Activated CD8-positive, alpha-beta memory T cell treated with anti-CD3 and anti-CD28 coated beads, Interleukin-2, amount 50 U/mL, for 1 hour (primary cell): Measurements from ENCODE around the gene CDKN1A.

Experiments used
- DNase-seq: peaks from one replicate; pipeline ENCODE4 v3.0.0-alpha.2; 2020; ENCODE audit errors: extremely low read depth

The CDKN1A gene

GRCh38 chr6:36655085-36655724, 23.3 kb upstream of the CDKN1A start:
- no peak for DNase-seq

DNA sequence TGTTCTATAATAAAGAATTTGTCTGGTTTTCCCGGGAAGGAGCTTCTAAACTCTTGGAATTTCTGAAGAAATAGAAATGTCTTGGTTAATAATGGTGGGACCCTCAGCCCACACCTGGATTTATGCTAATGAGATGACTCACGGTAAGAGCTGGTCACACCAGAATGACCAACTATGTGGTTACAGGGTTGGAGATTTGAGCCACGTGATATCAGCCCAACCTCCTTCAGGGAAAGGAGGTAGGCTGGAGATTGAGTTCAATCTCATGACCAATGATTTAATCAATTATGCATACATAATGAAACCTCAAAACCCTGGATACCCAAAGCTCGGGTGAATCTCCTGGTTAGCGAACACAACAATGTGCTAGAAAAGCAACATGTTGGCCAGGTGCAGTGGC, 22.1 kb upstream of the CDKN1A start:
- DNase-seq: no peak

GRCh38 chr6:36657271-36657670, 21.2 kb upstream of the CDKN1A start:
- no peak for DNase-seq

- DNase-seq: no peak
These were observed 20.5 kb upstream of the CDKN1A start for GRCh38 chr6:36657942-36658544.

- no peak for DNase-seq
These were observed 19.2 kb upstream of the CDKN1A start for GRCh38 chr6:36659271-36659670.

DNA sequence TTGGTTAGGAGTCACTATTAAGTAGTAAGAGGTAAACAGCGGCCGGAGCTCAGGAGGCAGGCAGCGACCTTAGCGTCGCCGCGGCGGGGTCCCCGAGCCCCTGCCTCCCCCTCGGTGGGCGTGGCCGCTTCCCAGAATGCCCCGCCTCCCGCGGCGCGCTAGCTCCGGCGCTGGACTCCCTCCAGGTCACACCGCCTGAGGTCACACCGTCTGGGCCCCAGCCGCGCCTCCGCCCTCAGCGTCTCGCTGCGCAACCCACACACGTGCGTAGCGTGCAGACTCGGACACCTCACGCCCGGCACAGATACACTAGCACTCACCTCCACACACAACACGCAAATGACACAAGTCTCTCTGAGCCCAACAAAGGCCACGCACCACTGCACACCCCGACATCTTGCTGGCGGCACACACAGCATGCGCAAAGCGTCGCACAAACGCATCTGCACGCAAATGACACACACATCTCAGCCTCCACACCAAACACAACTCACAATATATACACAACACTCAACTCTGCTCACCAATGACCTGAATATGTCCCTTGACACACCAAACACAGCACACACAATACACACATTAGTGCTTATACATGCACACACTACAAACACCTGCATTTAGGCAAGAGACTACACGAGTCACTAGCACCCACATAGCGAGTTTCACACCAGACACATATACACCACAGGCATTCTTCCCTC, 17.6 kb upstream of the CDKN1A start:
- DNase-seq: no peak

- DNase-seq: no peak
These were observed 16.1 kb upstream of the CDKN1A start for GRCh38 chr6:36662380-36662779.

DNA sequence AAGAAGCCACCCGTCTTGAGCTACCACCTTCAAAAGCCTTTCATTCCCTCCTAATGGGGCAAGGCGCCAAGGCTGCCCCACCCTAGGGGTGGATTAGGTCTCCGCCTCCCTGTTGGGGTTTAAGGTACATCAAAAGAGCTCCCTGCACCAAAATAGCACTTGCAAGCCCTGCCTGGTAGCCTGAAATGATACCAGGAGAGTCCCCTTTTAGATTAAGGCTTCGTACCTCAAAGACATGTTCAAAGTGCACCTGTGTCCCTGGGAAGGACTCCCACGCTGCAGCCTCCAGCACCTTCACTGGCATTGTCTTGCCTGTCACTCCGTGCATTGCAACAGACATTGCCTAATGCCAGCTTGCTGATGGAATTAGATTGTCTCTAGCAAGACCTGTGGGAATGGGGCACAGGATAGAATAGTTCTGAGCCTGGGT, 15.7 kb upstream of the CDKN1A start:
- DNase-seq: no peak

GRCh38 chr6:36663504-36664446, 14.7 kb upstream of the CDKN1A start:
- DNase-seq: no peak

- DNase-seq: no peak
These were observed 13.3 kb upstream of the CDKN1A start for GRCh38 chr6:36665180-36665579.

DNA sequence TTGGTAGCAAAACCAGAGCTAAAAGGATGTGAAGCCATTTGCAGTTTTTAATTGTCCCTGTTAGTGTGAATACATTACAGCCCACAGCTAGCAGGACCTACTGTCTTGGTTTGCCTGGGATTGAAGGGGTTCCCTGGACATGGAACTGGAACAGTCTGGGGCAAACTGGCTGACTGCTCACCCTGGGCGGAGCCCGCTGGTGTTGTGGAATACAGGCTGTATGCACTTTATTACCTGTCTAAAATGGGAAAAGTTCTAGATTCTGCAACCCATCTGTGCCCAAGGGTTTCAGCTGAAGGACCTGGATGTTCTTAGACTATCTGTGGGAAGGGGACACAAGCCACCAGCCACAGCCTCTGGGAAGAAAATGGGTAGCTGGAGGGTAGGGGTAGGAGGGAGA, 12.2 kb upstream of the CDKN1A start:
- no peak for DNase-seq

DNA sequence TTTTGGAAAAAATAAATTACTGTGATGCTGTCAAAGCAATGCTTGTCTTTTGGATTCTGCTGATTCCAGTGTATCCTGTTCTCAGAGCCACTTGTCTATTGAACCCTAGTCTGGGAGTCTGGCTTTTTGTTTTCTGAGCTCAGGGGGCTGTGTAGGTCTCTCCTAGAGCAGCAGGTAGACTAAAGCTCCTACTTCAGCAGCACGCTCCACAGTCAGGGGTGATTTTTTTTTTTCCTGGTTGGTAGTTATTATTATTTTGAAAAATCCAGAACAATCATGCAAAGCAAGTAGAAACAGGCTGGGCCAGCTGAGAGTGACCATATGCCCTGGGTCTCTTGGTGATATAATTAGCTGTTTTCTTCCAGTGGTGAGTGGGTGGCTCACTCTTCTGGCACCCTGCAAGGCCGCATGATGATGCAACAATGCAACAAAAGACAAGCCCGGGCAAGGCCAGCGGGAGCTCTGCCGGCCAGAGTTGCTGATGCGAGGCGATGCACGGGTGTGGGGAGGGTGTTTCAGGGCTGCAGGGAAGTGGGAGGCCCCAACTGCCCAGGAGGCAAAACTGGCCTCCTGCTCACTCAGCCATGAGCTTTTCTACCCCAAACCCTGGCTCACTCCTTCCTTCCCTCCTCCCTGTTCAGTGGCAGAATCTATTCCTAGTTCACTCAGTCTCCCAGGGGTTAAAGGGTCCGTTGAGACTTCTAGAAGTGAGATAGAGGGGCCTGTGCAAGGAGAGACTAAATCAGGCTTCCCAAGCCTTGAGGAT, 11.5 kb upstream of the CDKN1A start:
- no peak for DNase-seq

DNA sequence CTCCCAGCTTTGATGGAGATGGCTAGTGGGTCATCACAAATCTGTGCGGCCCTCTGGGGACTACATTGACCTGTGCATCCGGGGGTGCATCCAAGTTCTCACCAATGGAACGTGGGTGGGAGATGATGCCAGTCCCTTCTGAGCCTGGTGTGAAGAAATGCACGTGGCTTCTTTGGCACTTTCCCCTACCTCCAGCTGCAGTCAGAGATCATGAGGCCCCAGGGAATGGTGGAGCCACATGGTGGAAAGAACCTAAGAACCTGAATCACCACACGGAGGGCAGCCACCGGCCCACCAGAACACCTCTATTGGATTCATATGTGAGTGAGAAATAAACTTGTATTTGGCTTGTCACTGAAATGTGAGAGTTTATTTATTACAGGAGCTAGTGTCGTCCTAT, 9.9 kb upstream of the CDKN1A start:
- DNase-seq: no peak

- no peak for DNase-seq
These were observed 9.5 kb upstream of the CDKN1A start for GRCh38 chr6:36669002-36669401.

DNA sequence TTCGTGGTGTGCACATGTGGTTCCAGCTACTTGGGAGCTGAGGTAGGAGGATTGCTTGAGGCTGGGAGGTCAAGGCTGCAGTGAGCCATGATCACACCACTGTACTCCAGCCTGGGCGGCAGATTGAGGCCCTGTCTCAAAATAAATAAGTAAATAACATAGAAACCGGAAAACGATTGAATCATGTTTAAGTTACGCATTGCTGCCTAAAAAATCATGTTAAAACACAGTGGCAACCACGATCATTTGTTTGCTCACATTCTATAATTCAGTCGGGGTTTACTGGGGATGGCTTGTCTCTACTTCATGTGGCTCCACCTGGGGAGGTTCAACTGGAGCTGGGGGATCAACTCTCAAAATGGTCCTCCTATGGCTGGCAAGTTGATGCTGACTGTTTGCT, 8.2 kb upstream of the CDKN1A start:
- no peak for DNase-seq

DNA sequence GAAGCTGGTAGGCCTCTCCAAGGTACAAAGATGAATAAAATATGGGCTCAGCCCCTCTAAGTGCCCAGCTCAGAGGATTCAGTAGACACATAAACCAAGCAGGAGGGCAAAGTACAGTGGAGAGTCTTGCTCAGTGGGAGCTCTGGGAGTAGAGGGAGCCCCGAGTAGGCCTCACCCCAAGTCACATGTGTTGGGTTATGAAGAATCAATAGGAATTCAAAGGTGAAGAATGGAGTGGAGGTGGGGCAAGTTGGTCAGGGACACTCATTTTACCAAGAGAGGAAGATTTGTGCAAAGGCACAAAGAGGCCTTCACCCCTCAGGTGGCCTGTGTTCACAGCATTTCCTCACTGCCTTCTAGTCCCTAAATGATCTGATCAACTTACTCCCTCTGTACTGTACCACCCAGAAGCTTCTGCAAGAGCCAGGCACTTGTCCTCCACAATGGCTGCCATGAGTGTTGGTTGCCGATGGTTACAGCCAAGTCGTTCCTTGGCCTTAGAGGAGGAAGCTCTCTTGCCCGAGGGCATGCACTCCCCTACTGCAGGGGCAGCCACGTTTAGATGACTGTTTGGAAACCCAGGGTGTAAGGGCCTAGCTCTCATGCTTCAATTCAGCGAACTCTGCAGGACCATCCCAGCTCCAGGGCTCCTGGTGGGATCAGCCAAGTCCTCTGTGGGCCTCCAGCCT, 6.7 kb upstream of the CDKN1A start:
- DNase-seq: no peak

DNA sequence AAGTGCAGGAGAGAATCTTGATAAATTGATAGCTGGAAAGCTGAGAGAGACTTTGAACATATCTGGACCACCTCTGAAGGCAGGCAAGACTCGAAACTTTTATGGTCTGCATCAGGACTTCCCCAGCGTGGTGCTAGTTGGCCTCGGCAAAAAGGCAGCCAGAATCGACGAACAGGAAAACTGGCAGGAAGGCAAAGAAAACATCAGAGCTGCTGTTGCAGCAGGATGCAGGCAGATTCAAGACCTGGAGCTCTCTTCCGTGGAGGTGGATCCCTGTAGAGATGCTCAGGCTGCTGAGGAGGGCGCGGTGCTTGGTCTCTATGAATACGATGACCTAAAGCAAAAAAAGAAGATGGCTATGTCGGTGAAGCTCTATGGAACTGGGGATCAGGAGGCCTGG, 4.6 kb upstream of the CDKN1A start:
- no peak for DNase-seq

GRCh38 chr6:36674942-36675341, 3.6 kb upstream of the CDKN1A start:
- DNase-seq: no peak

GRCh38 chr6:36676141-36677058, 2.1 kb upstream of the CDKN1A start:
- DNase-seq: no peak
